Keratinocyte (primary cell): ENCODE data around the gene TYRO3. TPM values are rescaled to one million over a fixed set of nuclear protein-coding genes. Genes with fewer than 3 reads are reported as not detected.

Experiments
- DNase-seq: peaks from one replicate; pipeline ENCODE4 v3.0.0-alpha.2; 2011; ENCODE audit warnings: low read depth, missing footprints, low spot score
- FAIRE-seq: peaks from 2 replicates; lab custom pipeline; 2011; peaks lifted over from hg19 to GRCh38; lab: Jason Lieb, UNC
- H2AFZ ChIP-seq: 2 replicates; pipeline ENCODE4 v1.6.0; 2012; ENCODE audit warnings: low read length, control low read depth, inconsistent platforms; ENCODE audit not compliant: control insufficient read depth
- H3K27ac ChIP-seq: 2 replicates; pipeline ENCODE4 v1.5.1; 2011; ENCODE audit warnings: low read length; ENCODE audit not compliant: control insufficient read depth, insufficient read depth
- H3K27me3 ChIP-seq: 3 replicates; pipeline ENCODE4 v1.6.0; 2011; ENCODE audit warnings: low read length; ENCODE audit not compliant: control insufficient read depth, insufficient read depth; ENCODE audit errors: extremely low read depth
- H3K36me3 ChIP-seq, 2 experiments: 2 replicates in 1 of 2; 3 replicates in 1 of 2; pipeline ENCODE4 v1.5.1; 2011; ENCODE audit warnings: low read length in 2 of 2, mild to moderate bottlenecking in 1 of 2; ENCODE audit not compliant: control insufficient read depth in 2 of 2, insufficient read depth in 2 of 2; ENCODE audit errors: extremely low read depth in 1 of 2
- H3K4me1 ChIP-seq: 3 replicates; pipeline ENCODE4 v1.5.1; 2011; ENCODE audit warnings: low read length; ENCODE audit not compliant: control insufficient read depth, insufficient read depth; ENCODE audit errors: extremely low read depth
- H3K4me2 ChIP-seq: 3 replicates; pipeline ENCODE4 v1.6.0; 2011; ENCODE audit warnings: low read depth, low read length; ENCODE audit not compliant: control insufficient read depth, insufficient read depth; ENCODE audit errors: extremely low read depth
- H3K4me3 ChIP-seq, 3 experiments: fragments of 200-600 bp in 1 of 3; sonication (generic) in 1 of 3; 2 replicates in 2 of 3; 3 replicates in 1 of 3; pipeline ENCODE4 v1.5.1; 2011 to 2016; ENCODE audit warnings: low read length in 3 of 3, mild to moderate bottlenecking in 3 of 3, control low read depth in 2 of 3, inconsistent platforms in 1 of 3, low read depth in 1 of 3, mixed read lengths in 1 of 3, mixed run types in 1 of 3, moderate library complexity in 1 of 3; ENCODE audit not compliant: control insufficient read depth in 2 of 3, insufficient read depth in 2 of 3; ENCODE audit errors: extremely low read depth in 1 of 3
- H3K79me2 ChIP-seq: 2 replicates; pipeline ENCODE4 v1.6.0; 2012; ENCODE audit warnings: low read length; ENCODE audit not compliant: control insufficient read depth, insufficient read depth
- H3K9ac ChIP-seq: 3 replicates; pipeline ENCODE4 v1.6.0; 2011; ENCODE audit warnings: low read length; ENCODE audit not compliant: control insufficient read depth, insufficient read depth; ENCODE audit errors: extremely low read depth
- H3K9me1 ChIP-seq: 3 replicates; pipeline ENCODE4 v1.6.0; 2011; ENCODE audit warnings: low read length; ENCODE audit not compliant: control insufficient read depth, insufficient read depth; ENCODE audit errors: extremely low read depth
- H3K9me3 ChIP-seq: 2 replicates; pipeline ENCODE4 v1.5.1; 2012; ENCODE audit warnings: low read depth, low read length; ENCODE audit not compliant: control insufficient read depth
- H4K20me1 ChIP-seq: 3 replicates; pipeline ENCODE4 v1.6.0; 2011; ENCODE audit warnings: low read length; ENCODE audit not compliant: control insufficient read depth, insufficient read depth; ENCODE audit errors: extremely low read depth
- EZH2 ChIP-seq: IDR thresholded peaks from one replicate; pipeline ENCODE4 v1.6.1; 2012; ENCODE audit warnings: inconsistent platforms, mild to moderate bottlenecking, low read length, moderate library complexity
- dilution Hi-C: fragments of 300-500 bp; cut with MboI; formaldehyde crosslinking; loops from one replicate; pipeline ENCODE4 v1.7.0; 2020; ENCODE audit warnings: low sequenced_read_pairs; ENCODE audit not compliant: extremely low pct_ligation_motif_present
- polyA plus RNA-seq, 5 experiments: library from polyadenylated mRNA; depleted of rRNA in 3 of 5; stranded (reverse) in 3 of 5; stranded (forward) in 1 of 5; unstranded in 1 of 5; fragments of >200 nt; gene quantifications; 1 replicate in 1 of 5; 2 replicates in 3 of 5; 3 replicates in 1 of 5; pipeline versions ENCODE4 v1.2.1 to v1.2.3, GENCODE V29; 2011 to 2012; ENCODE audit warnings: missing spikeins in 2 of 5, low read depth in 1 of 5, low replicate concordance in 1 of 5
- TF ChIP-seq, protein P1 (sequence below), 3 experiments: IDR thresholded peaks in 1 of 3; conservative IDR thresholded peaks in 1 of 3; optimal IDR thresholded peaks in 1 of 3; 2 replicates in 2 of 3; 3 replicates in 1 of 3; pipeline versions ENCODE3 to v1.5.1; 2011; ENCODE audit warnings: low read length in 3 of 3, mild to moderate bottlenecking in 3 of 3, moderate library complexity in 2 of 3, control low read depth in 1 of 3, inconsistent platforms in 1 of 3; ENCODE audit not compliant: insufficient read depth in 2 of 3; ENCODE audit errors: extremely low read depth in 1 of 3

The TYRO3 gene
- polyA plus RNA-seq, 1 donor (not counting 4 experiments of a cell fraction or from before 2014, with no cell fraction given) = 9.0 TPM

DNA sequence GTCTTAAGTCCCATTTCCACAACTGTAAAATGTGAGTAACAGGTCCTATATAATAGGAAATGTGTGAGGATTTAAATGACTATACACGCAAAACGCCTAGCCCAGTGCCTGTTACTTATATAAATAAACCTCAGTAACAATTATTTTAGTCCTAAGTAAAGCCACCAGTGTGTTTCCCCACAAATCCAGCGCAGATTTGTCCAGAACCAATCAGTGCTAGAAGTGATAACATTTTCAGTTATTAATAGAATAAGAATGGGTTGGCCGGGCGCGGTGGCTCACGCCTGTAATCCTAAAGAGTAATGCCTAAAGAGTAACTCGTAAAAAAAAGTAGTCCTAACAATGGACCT is 15.5 kb upstream of the TYRO3 start:
- TF ChIP-seq, protein P1, sequence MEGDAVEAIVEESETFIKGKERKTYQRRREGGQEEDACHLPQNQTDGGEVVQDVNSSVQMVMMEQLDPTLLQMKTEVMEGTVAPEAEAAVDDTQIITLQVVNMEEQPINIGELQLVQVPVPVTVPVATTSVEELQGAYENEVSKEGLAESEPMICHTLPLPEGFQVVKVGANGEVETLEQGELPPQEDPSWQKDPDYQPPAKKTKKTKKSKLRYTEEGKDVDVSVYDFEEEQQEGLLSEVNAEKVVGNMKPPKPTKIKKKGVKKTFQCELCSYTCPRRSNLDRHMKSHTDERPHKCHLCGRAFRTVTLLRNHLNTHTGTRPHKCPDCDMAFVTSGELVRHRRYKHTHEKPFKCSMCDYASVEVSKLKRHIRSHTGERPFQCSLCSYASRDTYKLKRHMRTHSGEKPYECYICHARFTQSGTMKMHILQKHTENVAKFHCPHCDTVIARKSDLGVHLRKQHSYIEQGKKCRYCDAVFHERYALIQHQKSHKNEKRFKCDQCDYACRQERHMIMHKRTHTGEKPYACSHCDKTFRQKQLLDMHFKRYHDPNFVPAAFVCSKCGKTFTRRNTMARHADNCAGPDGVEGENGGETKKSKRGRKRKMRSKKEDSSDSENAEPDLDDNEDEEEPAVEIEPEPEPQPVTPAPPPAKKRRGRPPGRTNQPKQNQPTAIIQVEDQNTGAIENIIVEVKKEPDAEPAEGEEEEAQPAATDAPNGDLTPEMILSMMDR (optimal IDR thresholded peaks at IDR 0.05 in 1 of 3, IDR thresholded peaks at IDR 0.05 in 1 of 3, conservative IDR thresholded peaks at IDR 0.05 in 1 of 3; ENCODE audit: extremely low read depth in 1 of 3, insufficient read depth in 2 of 3, low read length in 3 of 3) = no peak
- TF ChIP-seq EZH2 = no peak
- Histone ChIP-seq H2AFZ (peak overlapping the region; percentile 93), H4K20me1 (no peaks in the 10 kb centered on the region), H3K9me3 (no peaks in the 10 kb centered on the region), H3K4me1 (peaks cover 4% of the 10 kb centered on the region), H3K79me2 (peaks cover 17% of the 10 kb centered on the region), H3K4me3 (peak overlapping the region; percentile 89 to 99 (median 94)), H3K9ac (peak overlapping the region; percentile 94), H3K27me3 (no peaks in the 10 kb centered on the region), H3K9me1 (no peaks in the 10 kb centered on the region), H3K27ac (peak overlapping the region; percentile 84), H3K4me2 (peak overlapping the region; percentile 79), H3K36me3 (peaks cover 0 to 2% of the 10 kb centered on the region in 2 experiments)
- FAIRE-seq (no peak), DNase-seq (no peak)
- dilution Hi-C loops = no loop called here

DNA sequence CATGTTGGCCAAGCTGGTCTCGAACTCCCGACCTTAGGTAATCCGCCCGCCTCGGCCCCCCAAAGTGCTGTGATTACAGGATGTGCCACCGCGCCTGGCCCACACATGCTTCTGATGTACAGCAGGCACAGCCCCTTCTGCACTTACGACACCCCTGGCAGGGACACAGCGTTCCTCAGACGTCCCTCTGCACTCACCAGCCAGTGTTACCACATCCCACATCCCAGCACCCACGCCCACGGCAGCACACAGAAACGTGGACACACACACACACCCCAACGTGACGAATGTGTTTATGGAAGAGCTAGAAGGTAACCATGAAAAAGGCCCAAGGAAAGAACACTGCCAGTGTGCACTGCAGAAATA is 14.4 kb upstream of the TYRO3 start:
- Histone ChIP-seq H3K27ac (no peak overlapping the region), H3K4me3 (peak overlapping the region in 1 of 3 experiments; percentile 94), H3K9me3 (no peaks in the 10 kb centered on the region), H3K79me2 (peaks cover 17% of the 10 kb centered on the region), H3K9ac (no peak overlapping the region), H3K4me1 (peaks cover 4% of the 10 kb centered on the region), H3K9me1 (no peaks in the 10 kb centered on the region), H3K27me3 (no peaks in the 10 kb centered on the region), H3K36me3 (peaks cover 0 to 2% of the 10 kb centered on the region in 2 experiments), H4K20me1 (no peaks in the 10 kb centered on the region), H3K4me2 (no peak overlapping the region), H2AFZ (no peak overlapping the region)
- dilution Hi-C loops = no loop called here
- DNase-seq (no peak), FAIRE-seq (no peak)
- TF ChIP-seq, protein P1 (optimal IDR thresholded peaks at IDR 0.05 in 1 of 3, IDR thresholded peaks at IDR 0.05 in 1 of 3, conservative IDR thresholded peaks at IDR 0.05 in 1 of 3; ENCODE audit: extremely low read depth in 1 of 3, insufficient read depth in 2 of 3, low read length in 3 of 3) = no peak
- TF ChIP-seq EZH2 = no peak
